Measurements from ENCODE around the gene LGALS3BP.
"Not testable (repeated sequence)": the region's sequence is repeated elsewhere in the genome, so short reads cannot be mapped to it uniquely, and the experiment has no call there.

LGALS3BP gene

GRCh38 chr17:78979780-78980623, at the start of gene LGALS3BP:
Gene LGALS3BP, minus strand, starts transcription at chr17:78979923. Its CDS starts 2,732 bp downstream, at chr17:78977191.
- peak; percentile 31 for DNase-seq

- DNase-seq = no peak
Observed at GRCh38 chr17:79028496-79029326, 49.0 kb upstream of the LGALS3BP start.

GRCh38 chr17:79027925-79028491, 48.3 kb upstream of the LGALS3BP start:
- no peak for DNase-seq

GRCh38 chr17:79027274-79027924, 47.7 kb upstream of the LGALS3BP start:
- no peak for DNase-seq

GRCh38 chr17:79026376-79027273, 46.9 kb upstream of the LGALS3BP start:
- DNase-seq = no peak

GRCh38 chr17:79024901-79025737, 45.4 kb upstream of the LGALS3BP start:
- DNase-seq = no peak

- no peak for DNase-seq
Observed at GRCh38 chr17:79023886-79024771, 44.4 kb upstream of the LGALS3BP start, which contains the start of gene C1QTNF1. Gene C1QTNF1, plus strand, starts transcription at chr17:79024169. Its CDS starts 19,800 bp downstream, at chr17:79043969.

GRCh38 chr17:79023180-79023705, 43.5 kb upstream of the LGALS3BP start:
- DNase-seq = no peak

GRCh38 chr17:79022507-79022991, 42.8 kb upstream of the LGALS3BP start:
- no peak for DNase-seq

GRCh38 chr17:79021929-79022328, 42.2 kb upstream of the LGALS3BP start:
- DNase-seq = not testable (repeated sequence)

GRCh38 chr17:79020631-79021301, 41.0 kb upstream of the LGALS3BP start:
- no peak for DNase-seq

- peak; percentile 43 for DNase-seq
Observed at GRCh38 chr17:79019632-79020584, 40.2 kb upstream of the LGALS3BP start.

- no peak for DNase-seq
Observed at GRCh38 chr17:79019261-79019631, 39.5 kb upstream of the LGALS3BP start.

- no peak for DNase-seq
Observed at GRCh38 chr17:79018370-79018695, 38.6 kb upstream of the LGALS3BP start.

- no peak for DNase-seq
Observed at GRCh38 chr17:79017546-79018369, 38.0 kb upstream of the LGALS3BP start.

- DNase-seq = no peak
Observed at GRCh38 chr17:79014158-79014758, 34.5 kb upstream of the LGALS3BP start.

All from stimulated activated CD4-positive, alpha-beta T cell treated with anti-CD3 and anti-CD28 coated beads, Interleukin-1b, Interleukin-23, amount 100 ng/mL, for 48 hours (primary cell).